Sigmoid colon (tissue), 4 donors: ENCODE results near the gene RRP1B.

Source experiments
- EP300 ChIP-seq, 4 donors: sonication (generic); formaldehyde crosslinking; IDR thresholded peaks; one replicate each; pipeline ENCODE4 v1.6.1; 2017; ENCODE audit warnings: antibody characterized with exemption in 4 of 4
- POLR2A ChIP-seq, 2 donors: fragments of 450-650 bp; IDR thresholded peaks; one replicate each; pipeline ENCODE4 v1.6.1; 2016; ENCODE audit warnings: antibody characterized with exemption in 2 of 2, mild to moderate bottlenecking in 2 of 2, moderate library complexity in 2 of 2
- POLR2AphosphoS5 ChIP-seq, 4 donors: sonication (generic); formaldehyde crosslinking; IDR thresholded peaks; one replicate each; pipeline ENCODE4 v1.6.1; 2017; ENCODE audit warnings: antibody characterized with exemption in 4 of 4
- TF ChIP-seq, protein P1 (sequence below), 4 experiments: fragments of 450-650 bp in 3 of 4; fragments of 200-600 bp in 1 of 4; IDR thresholded peaks; one replicate each; pipeline ENCODE4 v1.5.1; 2016 to 2019; ENCODE audit warnings: antibody characterized with exemption in 4 of 4, mild to moderate bottlenecking in 3 of 4, moderate library complexity in 2 of 4

DNA sequence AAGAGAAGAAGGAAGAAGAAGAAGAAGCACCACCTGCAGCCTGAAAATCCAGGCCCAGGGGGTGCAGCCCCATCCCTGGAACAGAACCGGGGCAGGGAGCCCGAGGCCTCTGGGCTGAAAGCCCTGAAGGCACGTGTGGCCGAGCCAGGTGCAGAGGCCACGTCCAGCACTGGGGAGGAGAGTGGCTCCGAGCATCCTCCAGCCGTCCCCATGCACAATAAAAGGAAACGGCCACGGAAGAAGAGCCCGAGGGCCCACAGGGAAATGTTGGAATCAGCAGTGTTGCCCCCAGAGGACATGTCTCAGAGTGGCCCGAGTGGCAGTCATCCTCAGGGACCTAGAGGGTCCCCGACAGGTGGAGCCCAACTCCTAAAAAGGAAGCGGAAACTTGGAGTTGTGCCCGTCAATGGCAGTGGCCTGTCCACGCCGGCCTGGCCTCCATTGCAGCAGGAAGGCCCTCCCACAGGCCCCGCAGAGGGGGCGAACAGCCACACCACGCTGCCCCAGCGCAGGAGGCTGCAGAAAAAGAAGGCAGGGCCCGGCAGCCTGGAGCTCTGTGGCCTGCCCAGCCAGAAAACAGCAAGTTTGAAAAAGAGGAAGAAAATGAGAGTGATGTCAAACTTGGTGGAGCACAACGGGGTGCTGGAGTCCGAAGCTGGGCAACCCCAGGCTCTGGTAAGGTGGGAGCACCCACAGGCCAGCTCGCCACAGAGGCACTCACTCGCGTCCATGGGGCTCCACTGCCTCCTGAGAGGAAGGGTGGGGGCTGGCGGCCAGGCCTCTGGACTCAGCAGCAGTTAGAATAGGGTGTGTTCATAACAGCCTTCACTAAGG, 28.4 kb downstream of the RRP1B start:
- TF ChIP-seq, protein P1, sequence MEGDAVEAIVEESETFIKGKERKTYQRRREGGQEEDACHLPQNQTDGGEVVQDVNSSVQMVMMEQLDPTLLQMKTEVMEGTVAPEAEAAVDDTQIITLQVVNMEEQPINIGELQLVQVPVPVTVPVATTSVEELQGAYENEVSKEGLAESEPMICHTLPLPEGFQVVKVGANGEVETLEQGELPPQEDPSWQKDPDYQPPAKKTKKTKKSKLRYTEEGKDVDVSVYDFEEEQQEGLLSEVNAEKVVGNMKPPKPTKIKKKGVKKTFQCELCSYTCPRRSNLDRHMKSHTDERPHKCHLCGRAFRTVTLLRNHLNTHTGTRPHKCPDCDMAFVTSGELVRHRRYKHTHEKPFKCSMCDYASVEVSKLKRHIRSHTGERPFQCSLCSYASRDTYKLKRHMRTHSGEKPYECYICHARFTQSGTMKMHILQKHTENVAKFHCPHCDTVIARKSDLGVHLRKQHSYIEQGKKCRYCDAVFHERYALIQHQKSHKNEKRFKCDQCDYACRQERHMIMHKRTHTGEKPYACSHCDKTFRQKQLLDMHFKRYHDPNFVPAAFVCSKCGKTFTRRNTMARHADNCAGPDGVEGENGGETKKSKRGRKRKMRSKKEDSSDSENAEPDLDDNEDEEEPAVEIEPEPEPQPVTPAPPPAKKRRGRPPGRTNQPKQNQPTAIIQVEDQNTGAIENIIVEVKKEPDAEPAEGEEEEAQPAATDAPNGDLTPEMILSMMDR (IDR thresholded peaks at IDR 0.05) = no peak
- TF ChIP-seq POLR2AphosphoS5 (IDR thresholded peaks at IDR 0.05) (no peak), POLR2A (IDR thresholded peaks at IDR 0.05) (no peak), EP300 (IDR thresholded peaks at IDR 0.05) (no peak)
